T-helper 1 cell treated with Interleukin-12 subunit alpha and Interleukin-12 subunit beta and Interleukin-4 antibody, amounts not matched to agents 30 μg/mL and 1 μg/mL, for 36 hours (primary cell): ENCODE measurements around the gene LBX2.

Source experiments
- H3K27ac Mint-ChIP-seq: one replicate; pipeline ENCODE4 v1.8.0; 2021; ENCODE audit warnings: mild to moderate bottlenecking, mixed read lengths
- H3K27me3 Mint-ChIP-seq: one replicate; pipeline ENCODE4 v1.8.0; 2021; ENCODE audit warnings: low read depth, mixed read lengths
- H3K36me3 Mint-ChIP-seq: one replicate; pipeline ENCODE4 v1.8.0; 2021; ENCODE audit warnings: low read depth, mixed read lengths
- H3K4me1 Mint-ChIP-seq: one replicate; pipeline ENCODE4 v1.8.0; 2021; ENCODE audit warnings: low read depth, mixed read lengths
- H3K4me3 Mint-ChIP-seq: one replicate; pipeline ENCODE4 v1.8.0; 2021; ENCODE audit warnings: mild to moderate bottlenecking, moderate library complexity, mixed read lengths
- H3K9me3 Mint-ChIP-seq: one replicate; pipeline ENCODE4 v1.8.0; 2021; ENCODE audit warnings: mixed read lengths

The LBX2 gene

DNA sequence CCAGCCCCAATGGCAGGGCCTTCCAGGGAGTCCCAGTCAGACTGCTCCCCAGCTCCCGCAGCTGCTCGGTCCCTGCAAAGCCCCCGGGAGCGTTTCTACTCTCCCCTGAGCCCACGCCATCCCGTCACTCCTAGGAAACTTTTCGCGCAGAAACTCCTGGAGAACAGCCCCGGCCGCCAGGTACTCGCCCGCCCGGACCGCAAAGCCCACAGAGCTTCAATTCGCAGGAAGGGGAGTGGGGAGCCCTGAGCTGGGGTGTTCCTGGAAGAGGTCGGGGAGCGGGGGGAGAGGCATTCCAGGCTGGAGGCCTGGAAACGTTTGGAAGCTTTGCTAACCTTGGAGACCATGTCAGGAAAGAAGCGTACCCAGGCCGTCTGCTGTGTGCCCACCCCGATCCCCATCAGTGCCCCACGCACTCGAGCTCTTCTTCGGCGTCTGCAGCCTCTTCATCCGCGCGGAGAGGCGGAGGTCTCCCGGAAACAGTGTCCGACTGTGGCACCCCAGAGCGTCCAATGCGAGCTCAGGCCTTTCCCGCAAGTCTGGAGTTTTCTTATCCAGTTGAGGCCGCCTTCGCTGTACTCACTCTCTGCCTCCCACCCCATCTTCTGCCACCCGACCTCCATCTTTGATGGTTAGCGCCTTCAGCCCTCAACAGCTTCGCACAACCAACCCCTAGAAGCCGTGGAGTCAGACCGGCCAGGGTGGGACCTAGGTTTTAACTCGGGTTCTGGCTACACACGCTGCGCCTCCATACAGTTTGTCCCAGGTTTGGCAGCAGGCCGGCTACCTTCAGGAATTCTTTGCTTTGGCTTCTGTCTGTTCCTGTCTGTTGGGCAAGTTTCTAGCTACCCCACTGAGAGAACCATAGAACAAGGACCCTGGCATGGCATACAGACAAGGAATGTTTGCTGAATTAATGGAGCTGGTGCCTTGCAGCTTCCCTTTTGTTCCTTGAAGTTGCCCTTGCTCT lies 4.4 kb upstream of the LBX2 start:
- Mint-ChIP-seq H3K27ac (peak overlapping the region; percentile 50), H3K4me1 (peaks cover 49% of the 10 kb centered on the region), H3K36me3 (peaks cover 33% of the 10 kb centered on the region), H3K9me3 (no peaks in the 10 kb centered on the region), H3K27me3 (peaks cover 51% of the 10 kb centered on the region), H3K4me3 (peak overlapping the region; percentile 80)

- peaks cover 60% of the 10 kb centered on the region for H3K27me3 Mint-ChIP-seq
- H3K9me3 Mint-ChIP-seq: no peaks in the 10 kb centered on the region
Observed at GRCh38 chr2:74502720-74503505, 3.5 kb upstream of the LBX2 start.

GRCh38 chr2:74502147-74502719 lies 2.8 kb upstream of the LBX2 start:
- peaks cover 62% of the 10 kb centered on the region for H3K27me3 Mint-ChIP-seq
- H3K36me3 Mint-ChIP-seq: peaks cover 27% of the 10 kb centered on the region
- H3K9me3 Mint-ChIP-seq: no peaks in the 10 kb centered on the region
- H3K4me1 Mint-ChIP-seq: peaks cover 41% of the 10 kb centered on the region
- peak overlapping the region; percentile 80 for H3K4me3 Mint-ChIP-seq
- H3K27ac Mint-ChIP-seq: peak overlapping the region; percentile 31

More at GRCh38 chr2:74502720-74503505, 3.5 kb upstream of the LBX2 start:
- H3K4me1 Mint-ChIP-seq: peaks cover 46% of the 10 kb centered on the region
- H3K27ac Mint-ChIP-seq: peak overlapping the region; percentile 31
- H3K36me3 Mint-ChIP-seq: peaks cover 31% of the 10 kb centered on the region
- peak overlapping the region; percentile 80 for H3K4me3 Mint-ChIP-seq

DNA sequence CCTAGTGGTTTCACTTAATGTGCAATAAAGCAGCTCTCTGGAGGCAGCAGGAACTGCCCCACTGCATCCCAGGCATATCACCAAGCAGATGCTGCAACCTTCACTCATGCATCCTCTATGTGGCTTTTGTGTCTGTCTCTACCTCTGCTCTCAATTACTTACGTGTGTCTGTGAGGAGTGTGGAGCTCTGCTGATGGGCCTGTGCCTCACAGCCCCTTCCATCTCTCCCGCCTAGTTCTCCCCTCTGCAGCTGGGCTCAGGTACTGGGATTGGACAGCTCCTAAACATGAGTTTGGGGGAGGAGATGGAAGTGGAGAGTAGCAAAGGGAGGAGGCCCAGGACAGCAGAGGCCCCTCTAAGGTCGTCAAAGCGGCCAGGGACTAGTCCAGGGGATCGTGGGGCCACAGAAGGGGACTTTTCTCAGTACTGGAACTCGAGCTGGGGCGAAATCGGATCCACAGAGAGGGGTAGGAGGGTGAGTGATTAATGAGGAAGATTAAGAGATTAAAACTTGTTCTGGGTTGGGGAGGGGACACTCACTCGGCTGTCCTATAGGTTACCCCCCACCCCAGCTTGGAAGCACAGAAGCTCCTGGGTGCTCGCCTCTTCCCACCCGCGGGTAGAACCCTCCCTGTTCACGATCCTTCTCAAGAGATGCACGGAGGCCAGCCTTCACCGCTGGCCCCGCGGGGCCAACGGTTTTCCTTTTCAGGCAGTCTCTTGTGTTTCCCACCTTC lies 2.1 kb upstream of the LBX2 start:
- Mint-ChIP-seq H3K9me3 (no peaks in the 10 kb centered on the region), H3K4me3 (peak overlapping the region; percentile 48), H3K4me1 (peaks cover 36% of the 10 kb centered on the region), H3K36me3 (peaks cover 23% of the 10 kb centered on the region), H3K27ac (no peak overlapping the region), H3K27me3 (peaks cover 62% of the 10 kb centered on the region)

DNA sequence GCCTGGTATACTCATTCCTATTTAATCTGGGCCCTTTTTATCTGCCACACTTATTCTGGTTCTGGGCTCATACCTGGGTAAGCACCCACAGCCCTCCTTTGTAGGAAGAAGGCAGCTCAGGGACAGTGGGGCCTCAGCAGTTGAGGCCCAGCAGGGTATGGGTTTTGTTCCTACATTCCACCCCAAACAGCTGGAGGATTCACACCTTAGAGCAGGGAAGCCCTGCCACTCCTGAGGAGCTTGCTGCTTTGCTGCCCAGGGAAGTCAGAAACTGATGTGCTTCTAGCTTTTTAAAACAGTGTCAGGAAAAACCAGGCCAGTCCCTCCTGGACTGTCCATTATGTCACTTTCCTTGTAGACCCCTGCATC lies 1.2 kb upstream of the LBX2 start:
- H3K27me3 Mint-ChIP-seq: peaks cover 62% of the 10 kb centered on the region
- H3K36me3 Mint-ChIP-seq: peaks cover 24% of the 10 kb centered on the region
- H3K4me3 Mint-ChIP-seq: no peak overlapping the region
- no peak overlapping the region for H3K27ac Mint-ChIP-seq
- peaks cover 31% of the 10 kb centered on the region for H3K4me1 Mint-ChIP-seq
- H3K9me3 Mint-ChIP-seq: no peaks in the 10 kb centered on the region

DNA sequence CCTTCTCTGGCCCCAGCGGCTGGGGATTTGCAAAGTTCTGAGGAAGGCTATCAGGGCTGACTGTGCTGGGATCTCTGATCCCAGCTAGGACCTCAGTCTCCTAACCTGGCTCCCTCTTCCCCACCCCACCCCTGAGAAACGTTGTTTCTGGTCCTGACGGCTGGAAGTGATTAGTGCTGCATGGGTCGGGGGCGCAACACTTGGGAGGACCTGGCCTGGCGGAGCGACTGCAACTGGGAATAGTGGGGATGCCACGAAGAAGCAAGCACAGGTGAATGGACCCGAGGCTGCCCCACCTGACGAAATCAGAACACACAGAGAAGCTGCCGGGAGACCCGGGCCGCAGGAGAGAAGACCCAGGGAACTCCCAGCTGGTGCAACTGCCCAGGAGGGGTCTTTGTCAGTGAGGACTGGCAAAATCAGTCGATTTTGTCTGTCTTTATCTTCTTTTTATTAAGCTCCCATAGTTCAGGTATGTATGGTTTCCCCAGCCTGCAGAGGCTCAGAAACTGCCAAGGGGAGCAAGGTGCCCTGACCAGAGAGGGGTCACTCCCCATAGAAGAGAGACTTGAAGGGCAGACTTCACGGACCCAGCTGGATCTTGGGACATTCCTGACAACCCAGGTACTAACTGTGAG lies 656 bp upstream of the LBX2 start:
- H3K9me3 Mint-ChIP-seq: no peaks in the 10 kb centered on the region
- no peak overlapping the region for H3K27ac Mint-ChIP-seq

DNA sequence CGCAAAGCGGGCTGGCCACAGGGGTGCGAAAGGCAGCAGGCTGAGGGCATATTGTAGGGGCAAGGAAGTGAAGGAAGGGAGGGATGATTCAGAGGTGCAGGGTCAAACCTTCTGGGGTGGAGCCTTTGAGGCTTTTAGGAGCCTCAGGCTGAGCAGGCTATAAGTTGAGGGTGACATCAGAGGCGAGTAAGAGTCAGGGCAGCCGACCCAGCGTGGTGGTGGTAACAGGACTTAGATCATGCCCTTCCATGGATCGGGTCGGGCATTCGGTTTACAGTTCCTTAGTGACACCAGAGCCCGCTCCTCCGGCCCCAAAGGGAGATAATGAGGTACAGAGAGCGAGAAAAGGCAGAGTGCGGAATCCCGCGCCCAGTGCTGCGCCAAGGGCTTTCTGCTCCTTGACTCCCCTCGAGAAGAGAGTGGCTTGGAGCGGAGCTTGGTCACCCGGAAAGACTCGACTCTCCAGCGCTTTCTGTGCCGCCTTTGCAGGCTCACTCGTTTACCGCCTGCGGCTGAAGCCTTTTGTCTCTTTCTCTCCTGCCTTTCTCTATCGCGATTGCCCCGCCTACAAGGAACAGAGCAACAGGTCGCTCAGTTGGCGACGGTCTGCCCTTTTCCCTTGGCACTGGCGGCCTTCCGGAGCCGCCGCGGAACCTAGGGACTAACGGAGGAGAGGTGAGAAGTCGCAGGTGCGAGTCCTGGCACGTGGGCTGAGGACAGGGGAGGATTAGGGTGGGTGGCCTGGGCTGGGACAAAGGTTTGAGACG lies 720 bp downstream of the LBX2 start:
- Mint-ChIP-seq H3K36me3 (peaks cover 20% of the 10 kb centered on the region), H3K4me3 (peak overlapping the region; percentile 87), H3K27me3 (peaks cover 58% of the 10 kb centered on the region), H3K27ac (peak overlapping the region; percentile 80), H3K4me1 (peaks cover 19% of the 10 kb centered on the region), H3K9me3 (no peaks in the 10 kb centered on the region)

More for the DNA sequence above, 656 bp upstream of the LBX2 start:
- peaks cover 20% of the 10 kb centered on the region for H3K36me3 Mint-ChIP-seq
- H3K4me3 Mint-ChIP-seq: peak overlapping the region; percentile 25
- H3K27me3 Mint-ChIP-seq: peaks cover 62% of the 10 kb centered on the region
- peaks cover 26% of the 10 kb centered on the region for H3K4me1 Mint-ChIP-seq

DNA sequence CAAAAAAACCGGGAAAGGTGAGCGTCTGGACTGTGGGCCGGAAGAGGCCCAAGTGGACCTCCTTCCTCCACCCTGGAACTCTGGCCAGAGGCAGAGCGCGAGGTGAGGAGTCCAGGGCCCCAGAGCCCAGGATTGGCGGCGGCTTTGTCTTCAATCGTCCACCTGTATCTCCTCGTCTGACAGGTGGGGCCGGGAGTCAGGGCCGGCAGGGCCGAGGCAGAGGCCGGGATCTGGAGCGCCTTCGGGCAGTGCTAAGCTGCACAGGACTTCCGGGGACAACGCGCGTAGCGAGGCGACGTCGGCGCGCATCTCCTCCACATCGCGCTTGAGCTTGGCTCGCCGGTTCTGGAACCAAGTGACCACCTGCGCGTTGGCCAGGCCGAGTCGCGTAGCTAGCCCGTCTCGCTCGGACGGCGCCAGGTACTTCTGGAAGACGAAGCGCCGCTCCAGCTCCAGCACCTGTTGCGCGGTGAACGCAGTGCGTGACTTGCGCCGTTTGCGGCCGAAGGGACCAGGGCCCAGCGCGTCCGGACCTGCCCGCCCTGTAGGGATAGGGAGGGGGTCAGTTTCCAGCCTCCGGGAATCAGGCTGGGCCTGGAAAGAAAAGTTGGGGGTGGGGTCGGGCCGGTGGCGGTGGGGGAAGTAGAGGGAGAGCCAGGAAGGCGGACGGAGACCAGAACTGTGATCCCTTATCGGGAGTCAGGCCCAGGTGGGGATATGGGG lies 1.5 kb downstream of the LBX2 start:
- H3K4me3 Mint-ChIP-seq: peak overlapping the region; percentile 87
- H3K27ac Mint-ChIP-seq: peak overlapping the region; percentile 79
- H3K36me3 Mint-ChIP-seq: peaks cover 27% of the 10 kb centered on the region
- peaks cover 19% of the 10 kb centered on the region for H3K4me1 Mint-ChIP-seq
- H3K27me3 Mint-ChIP-seq: peaks cover 52% of the 10 kb centered on the region
- H3K9me3 Mint-ChIP-seq: no peaks in the 10 kb centered on the region

DNA sequence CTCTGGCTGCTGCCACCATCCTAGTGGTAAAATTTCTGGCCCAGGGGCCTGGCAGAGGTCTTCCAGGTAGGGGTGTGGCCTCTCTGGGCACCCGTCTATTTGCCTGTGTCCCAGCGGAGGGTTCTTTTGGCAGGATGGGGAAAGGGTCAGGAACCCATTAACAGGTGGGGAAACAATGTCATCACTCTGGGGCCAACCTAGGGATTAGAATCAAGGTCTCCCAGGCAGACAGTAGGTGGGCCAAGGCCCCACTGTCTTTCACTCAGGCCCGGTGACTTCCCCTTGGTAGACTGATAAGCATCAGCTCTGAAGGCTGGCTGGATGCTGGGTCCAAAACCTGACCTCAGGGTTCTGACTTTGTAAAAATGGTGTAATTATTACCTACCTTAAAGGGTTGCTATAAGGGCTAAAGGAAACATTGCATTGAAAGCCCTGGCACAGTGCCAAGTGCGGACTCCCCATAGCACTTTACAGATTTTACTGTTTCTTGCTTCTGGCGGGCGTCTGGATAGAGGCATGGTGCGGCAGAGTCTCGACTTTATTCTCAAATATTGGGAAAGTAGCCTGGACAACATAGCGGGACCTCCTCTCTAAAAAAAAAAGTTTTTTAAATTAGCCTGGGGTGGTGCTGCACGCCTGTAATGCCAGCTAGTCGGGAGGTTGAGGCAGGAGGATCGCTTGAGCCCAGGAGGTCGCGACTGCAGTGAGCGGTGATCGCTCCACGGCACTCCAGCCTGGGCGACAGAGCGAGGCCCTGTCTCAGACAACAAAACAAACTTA lies 2.2 kb downstream of the LBX2 start:
- Mint-ChIP-seq H3K27me3 (peaks cover 45% of the 10 kb centered on the region), H3K36me3 (peaks cover 30% of the 10 kb centered on the region), H3K4me1 (peaks cover 13% of the 10 kb centered on the region), H3K4me3 (peak overlapping the region; percentile 87), H3K9me3 (no peaks in the 10 kb centered on the region), H3K27ac (peak overlapping the region; percentile 26)

DNA sequence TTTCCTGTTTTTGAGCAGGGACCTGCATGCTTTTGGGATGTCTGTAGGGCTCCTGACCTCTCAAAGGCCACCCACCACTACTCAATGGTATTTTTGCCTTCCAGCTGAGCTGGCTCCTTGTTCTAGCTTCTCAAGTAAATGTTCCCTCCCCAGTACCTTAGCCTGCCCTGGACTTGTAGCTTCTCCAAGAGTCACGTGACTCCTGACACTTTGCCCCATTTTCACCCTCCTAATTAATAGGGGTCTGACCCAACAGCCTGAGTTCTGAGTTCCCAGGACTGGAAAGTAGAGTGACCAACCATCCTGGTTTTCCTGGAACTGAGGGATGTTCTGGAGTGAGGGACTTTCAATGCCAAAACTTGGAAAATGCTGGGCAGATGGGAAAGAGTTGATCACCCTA lies 4.0 kb downstream of the LBX2 start:
- Mint-ChIP-seq H3K36me3 (peaks cover 40% of the 10 kb centered on the region), H3K4me1 (peaks cover 15% of the 10 kb centered on the region), H3K27ac (no peak overlapping the region), H3K27me3 (peaks cover 27% of the 10 kb centered on the region), H3K9me3 (no peaks in the 10 kb centered on the region), H3K4me3 (no peak overlapping the region)

DNA sequence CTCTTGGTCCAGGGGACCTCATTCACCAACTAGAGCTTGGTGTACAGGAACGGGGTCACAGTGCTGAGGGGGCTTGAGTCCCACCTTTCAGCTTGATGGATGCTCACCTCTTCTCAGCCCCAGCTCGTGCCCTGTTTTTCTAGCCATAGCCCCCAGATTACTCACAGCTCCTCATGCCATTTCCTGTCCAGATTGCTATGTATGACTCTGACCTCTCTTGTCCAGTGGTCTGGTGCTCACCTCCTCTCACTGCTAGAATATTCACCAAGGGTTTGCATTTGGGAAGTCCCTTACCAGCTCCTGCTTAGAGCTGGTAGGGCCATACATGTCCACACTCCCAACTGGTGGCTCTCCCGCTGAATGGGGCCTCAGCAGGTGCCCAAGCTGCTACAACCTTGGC lies 5.9 kb downstream of the LBX2 start:
- Mint-ChIP-seq H3K36me3 (peaks cover 39% of the 10 kb centered on the region), H3K4me1 (peaks cover 10% of the 10 kb centered on the region), H3K27ac (no peak overlapping the region), H3K27me3 (peaks cover 11% of the 10 kb centered on the region), H3K9me3 (no peaks in the 10 kb centered on the region), H3K4me3 (no peak overlapping the region)
